Measurements from ENCODE around the gene ANGEL2.

DNA sequence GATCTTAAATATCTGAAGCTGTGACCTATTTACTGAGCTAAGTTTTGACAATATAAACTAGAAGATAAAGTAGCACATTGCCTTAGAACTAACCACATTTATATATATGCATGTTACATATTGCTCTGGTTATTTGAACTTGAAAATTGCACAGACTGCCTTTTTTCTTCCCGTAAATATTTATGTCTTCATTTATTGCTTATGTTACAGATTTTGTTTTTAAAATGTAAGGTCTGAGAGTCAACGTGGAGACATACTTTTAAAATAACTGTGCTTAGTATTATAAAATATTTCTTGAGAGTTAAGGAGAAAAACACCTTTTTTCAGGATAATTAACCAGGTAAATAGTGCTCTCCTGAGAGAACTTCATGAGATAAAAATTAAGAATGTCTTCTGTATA is 38.5 kb upstream of the ANGEL2 start:
- TF ChIP-seq CTCF (IDR thresholded peaks at IDR 0.05) (no peak), TCF7L2 (IDR thresholded peaks at IDR 0.05; ENCODE audit: low read depth, low read length) (no peak), REST (IDR thresholded peaks at IDR 0.05; ENCODE audit: insufficient read depth in 1 of 2, low read depth in 2 of 2, low read length in 1 of 2) (no peak)

Data from Panc1 (cell line).